ENCODE data around the gene C6orf62.
A peak's percentile ranks its signal among the peaks of the same experiment; 100 is the strongest.
"Not testable (repeated sequence)": the region's sequence is repeated elsewhere in the genome, so short reads cannot be mapped to it uniquely, and the experiment has no call there.

The C6orf62 gene

DNA sequence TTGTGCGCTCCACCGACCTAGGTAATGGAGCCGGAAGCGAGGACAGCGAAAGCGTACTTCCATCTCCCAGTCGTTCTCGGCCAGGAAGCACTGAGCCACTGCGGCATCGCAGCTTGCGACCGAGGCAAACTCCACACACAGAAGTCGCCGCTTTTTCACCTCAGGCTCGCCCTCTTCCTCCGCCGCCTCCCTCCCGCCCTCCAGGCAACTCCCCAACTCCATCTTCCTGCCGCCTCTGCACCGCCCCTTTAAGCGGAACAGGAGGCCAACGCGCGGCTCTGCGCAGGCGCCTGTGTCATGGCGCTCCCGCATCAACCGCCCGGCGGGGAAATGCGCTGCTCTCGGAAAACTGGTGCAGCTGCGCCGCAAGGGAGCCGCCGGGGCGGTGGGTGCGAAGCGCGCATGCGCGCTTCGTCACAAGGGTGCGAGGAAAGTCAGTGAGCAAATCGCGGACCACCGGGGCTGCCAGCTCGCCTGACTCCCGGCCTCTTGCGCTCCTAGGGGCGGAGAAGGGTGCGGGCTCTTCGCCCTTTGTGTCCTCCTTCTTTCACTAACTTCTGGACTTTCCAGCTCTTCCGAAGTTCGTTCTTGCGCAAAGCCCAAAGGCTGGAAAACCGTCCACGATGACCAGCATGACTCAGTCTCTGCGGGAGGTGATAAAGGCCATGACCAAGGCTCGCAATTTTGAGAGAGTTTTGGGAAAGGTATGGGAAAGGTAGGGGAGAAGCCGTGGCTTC, 52.1 kb downstream of the C6orf62 start, which contains the start of the genes ACOT13 and TDP2:
Gene ACOT13 (plus strand): TSS at position 437 of the 737 bp plus-strand sequence. CDS start 187 bp downstream, at position 624.
Gene TDP2 (minus strand): TSS at position 259 of the 737 bp plus-strand sequence. CDS start 37 bp downstream, at position 222.
- peak; percentile 99 for DNase-seq

DNA sequence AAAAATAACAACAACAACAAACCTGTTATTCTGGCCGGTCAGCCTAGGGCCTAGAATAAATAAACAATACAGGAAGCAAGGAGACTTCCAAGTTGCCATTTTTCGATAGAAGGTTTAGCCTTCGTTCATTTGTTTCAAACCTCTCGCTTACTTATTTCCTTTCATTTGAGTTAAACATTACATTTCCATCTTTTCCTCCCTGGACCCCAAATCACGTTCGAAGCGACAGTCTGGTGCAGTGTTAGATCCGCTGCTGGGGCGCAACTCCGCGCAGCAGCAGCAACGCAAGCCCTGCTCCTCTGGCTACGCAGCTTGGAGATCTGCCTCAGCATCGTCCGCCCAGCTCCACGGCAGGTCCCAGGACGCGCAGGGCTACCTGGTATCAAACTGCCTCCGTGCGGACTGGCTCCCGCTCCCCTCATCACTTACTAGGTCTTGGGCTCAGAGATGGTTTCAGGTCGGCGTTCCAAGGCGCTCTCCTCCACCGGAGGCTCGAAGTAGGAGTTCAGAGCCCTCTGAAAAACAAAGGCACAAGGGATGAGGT, 52.8 kb downstream of the C6orf62 start:
- peak; percentile 79 for DNase-seq

DNA sequence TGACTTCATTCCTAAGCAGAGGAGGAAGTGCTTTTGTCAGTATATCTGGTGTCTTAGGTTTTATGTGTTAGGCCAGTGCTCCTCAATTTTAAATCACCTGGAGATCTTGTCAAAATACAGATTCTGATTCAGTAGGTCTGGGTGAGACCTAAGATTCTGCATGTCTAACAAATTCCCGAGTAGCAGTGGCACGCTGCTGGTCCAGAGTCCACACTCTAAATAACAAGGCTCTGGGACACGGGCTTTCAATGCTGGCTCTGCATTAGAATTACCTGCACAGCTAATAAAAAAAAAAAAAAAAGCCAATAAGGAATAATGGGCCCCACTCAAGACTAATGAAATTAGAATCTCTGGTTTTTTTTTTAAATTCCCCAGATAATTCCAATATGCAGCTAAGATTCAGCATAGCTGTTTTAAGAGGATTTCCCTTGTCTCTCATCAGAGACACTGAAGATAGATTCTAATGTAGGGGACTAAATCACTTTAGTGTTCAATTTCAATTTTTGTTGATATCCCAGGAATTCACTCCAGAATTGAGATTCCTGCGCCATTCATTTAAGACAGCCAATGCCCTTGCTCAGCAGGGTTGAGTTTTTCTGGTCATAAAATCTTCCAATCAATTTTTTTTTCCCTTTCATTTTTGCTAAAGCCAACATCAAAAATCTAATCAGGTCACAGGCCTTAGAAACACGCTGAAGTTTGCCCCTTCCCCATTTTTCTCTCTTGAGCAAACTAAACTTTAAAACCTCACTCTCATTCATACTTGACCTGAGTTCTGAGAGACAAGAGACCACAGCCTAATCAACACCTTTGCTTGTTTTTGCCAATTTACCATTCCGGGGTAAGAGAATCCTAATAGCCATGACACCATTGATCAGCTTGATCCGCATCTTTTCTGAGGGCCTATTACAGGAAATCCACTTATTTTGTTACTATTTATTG, 54.6 kb downstream of the C6orf62 start:
- DNase-seq: no peak

DNA sequence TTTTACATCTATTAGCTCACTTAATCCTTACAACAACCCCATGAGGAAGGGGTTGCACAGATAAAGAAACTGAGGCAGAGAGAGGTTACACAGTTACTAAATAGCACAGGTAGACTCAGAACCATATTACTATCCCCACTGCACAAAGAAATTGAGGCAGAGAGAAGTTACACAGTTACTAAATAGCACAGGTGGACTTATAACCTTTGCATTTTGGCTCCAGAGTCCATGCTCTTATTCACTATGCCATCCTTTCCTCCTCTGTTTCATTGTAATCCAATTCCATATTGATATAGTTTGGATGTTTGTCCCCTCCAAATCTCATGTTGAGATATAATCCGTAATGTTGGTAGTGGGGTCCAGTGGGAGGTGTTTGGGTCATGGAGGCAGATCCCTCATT, 55.8 kb downstream of the C6orf62 start:
- DNase-seq: no peak

DNA sequence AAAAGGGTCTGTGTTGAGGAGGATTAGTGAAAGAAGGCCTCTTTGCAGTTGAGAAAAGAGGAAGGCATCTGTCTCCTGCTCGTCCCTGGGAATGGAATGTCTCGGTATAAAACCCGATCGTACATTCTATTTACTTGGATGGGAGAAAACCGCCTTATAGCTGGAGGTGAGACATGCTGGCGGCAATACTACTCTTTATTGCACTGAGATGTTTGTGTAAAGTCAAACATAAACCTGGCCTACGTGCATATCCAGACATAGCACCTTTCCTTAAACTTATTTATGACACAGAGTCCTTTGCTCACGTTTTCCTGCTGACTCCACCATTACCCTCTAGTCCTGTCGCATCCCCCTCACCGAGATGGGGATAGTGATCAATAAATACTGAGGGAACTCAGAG, 56.7 kb downstream of the C6orf62 start:
- DNase-seq: no peak

DNA sequence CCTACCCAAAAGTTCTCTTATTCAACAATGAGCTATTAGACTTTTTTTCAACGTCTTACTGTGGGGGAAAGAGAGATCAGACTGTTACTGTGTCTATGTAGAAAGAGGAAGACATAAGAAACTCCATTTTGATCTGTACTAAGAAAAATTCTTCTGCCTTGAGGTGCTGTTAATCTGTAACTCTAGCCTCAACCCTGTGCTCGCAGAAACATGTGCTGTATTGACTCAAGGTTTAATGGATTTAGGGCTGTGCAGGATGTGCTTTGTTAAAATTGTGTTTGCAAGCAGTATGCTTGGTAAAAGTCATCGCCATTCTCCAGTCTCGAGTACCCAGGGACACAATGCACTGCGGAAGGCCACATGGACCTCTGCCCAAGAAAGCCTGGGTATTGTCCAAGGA, 57.2 kb downstream of the C6orf62 start:
- DNase-seq: not testable (repeated sequence)

DNA sequence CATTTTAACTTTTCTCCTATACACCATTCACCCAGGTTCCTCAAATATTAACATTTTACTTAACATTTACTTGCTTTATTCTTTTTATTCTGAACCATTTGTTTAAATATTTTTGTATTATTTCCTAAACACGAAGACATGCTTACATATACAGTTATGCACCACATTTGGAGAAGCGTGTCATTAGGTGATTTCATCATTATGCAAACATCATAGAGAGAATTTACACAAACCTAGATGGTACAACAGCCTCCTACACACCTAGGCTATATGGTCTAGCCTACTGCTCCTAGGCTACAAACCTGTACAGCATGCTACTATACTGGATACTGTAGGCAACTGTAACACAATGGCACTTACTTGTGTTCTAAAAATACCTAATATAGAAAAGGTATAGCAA, 58.8 kb downstream of the C6orf62 start:
- no peak for DNase-seq

DNA sequence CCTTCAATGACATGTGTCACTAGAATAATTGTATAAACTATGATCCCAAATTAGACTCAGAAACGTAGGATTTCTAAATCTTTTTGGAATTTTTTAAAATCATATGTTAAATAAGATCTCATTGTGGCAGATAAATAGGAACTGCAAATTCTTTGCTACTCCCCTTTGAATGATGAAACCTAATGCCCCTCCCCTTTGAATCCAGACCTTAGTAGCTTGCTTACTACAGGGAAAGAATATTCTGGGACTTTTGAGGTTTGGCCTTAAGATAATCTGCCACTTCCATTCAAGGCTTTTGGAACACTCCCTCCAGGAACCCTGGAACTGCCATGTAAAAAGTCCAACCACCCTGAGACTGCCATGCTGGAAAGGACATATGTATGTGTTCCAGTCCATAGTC, 59.4 kb downstream of the C6orf62 start:
- no peak for DNase-seq

DNA sequence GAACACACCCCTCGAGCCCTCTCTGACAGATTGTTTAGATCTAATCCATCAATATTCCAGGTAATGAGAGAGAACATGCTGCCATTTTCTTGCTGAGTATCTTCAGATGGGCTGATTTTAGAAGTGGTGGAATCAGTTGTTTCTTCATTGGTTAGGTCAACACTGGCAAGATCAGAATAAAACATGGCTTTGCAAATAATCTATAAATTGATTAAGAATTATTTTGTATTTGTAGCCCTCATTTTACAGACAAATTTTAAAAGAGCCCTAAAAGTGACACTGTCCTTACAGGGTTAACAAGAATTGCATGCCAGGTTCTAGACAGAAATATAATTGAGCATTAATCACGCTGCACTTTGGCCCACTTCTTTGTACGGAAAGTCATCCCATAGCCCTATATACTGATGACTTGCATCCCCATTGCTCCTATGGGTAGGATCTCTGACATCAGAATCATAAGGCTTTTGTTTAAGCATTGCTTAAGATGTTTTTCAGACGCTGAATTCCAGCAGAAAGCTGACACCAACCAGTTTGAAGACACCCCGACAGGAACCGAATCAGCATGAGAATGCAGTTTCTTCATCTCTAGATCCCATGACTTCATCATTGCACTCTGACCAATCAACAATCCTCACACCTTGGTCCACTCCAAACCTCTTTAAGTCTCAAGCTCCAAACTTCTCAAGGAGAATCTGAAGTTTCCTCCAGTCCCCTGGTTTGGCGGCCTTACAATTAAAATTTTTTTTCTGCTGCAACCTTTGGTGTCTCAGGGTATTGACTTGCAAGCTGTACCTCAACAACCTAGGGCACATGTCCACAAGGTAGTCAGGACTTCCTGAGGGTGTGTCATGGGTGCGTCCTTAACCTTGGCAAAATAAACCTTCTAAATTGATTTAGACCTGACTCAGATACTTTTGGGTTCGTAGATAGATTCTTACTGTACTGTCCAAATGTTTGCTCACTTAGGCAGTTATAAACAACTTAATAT, 60.1 kb downstream of the C6orf62 start:
- DNase-seq: no peak

DNA sequence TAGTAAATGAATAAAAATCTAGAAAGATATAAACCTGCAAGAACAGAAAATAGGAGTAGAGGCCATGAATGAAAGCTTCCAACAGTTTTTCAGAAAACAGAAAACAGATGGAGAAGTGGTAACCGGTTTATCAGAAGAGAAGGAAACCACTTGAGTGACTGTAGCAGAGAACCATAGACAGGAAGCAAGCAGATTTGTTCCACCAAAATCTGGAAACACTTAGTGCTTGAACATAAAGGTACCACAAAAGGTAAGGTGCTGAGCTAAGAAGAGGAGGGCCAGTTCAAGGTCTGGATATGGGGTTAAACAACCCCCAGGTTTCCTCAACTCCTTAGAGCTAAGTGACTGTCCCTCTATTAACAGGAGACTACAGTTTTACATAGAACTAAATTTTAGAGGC, 63.7 kb downstream of the C6orf62 start:
- no peak for DNase-seq

All from islet precursor cell (in vitro differentiated cells).